Measurements from ENCODE around the gene RPS27A. TPM values are rescaled to one million over a fixed set of nuclear protein-coding genes. Genes with fewer than 3 reads are reported as not detected.
A peak's percentile ranks its signal among the peaks of the same experiment; 100 is the strongest.
"Not testable (repeated sequence)": the region's sequence is repeated elsewhere in the genome, so short reads cannot be mapped to it uniquely, and the experiment has no call there.

The RPS27A gene
- total and polyA plus RNA-seq, 9 of the 15 experiments (the other 6 are each of a cell fraction or from before 2014, with no cell fraction given) = 1,383 to 3,282 (median 2,242) TPM

GRCh38 chr2:55232084-55232862 lies at the start of gene RPS27A, which contains the start of gene CLHC1 (continued):
- TF ChIP-seq ZNF232 (CRISPR knock-in tag; IDR thresholded peaks at IDR 0.05) (no peak; the same call in 1 of the 2 replicates), CAMTA2 (CRISPR knock-in tag; conservative IDR thresholded peaks at IDR 0.05) (no peak), MYC (IDR thresholded peaks at IDR 0.05; ENCODE audit: low read depth, low read length) (peak; percentile 84), MYC (CRISPR knock-in tag; IDR thresholded peaks at IDR 0.05; ENCODE audit: borderline replicate concordance, low read depth) (no peak; the same call in 1 of the 2 replicates), CSDE1 (IDR thresholded peaks at IDR 0.05) (peak in 1 of 2 experiments; percentile 60; a peak in 2 of 4 replicates), PRMT5 (CRISPR knock-in tag; IDR thresholded peaks at IDR 0.05) (no peak), HDAC2 (IDR thresholded peaks at IDR 0.05) (peak; percentile 43; the same call in 1 of the 2 replicates), ASH1L (IDR thresholded peaks at IDR 0.05; ENCODE audit: borderline replicate concordance, low read depth, partially characterized antibody) (peak; percentile 83), E2F3 (CRISPR knock-in tag; IDR thresholded peaks at IDR 0.05) (no peak), KLF16 (IDR thresholded peaks at IDR 0.05) (no peak), HMBOX1 (IDR thresholded peaks at IDR 0.05) (0 out of 2 replicates have a peak, but pooled peaks have one; percentile 49), HDAC6 (IDR thresholded peaks at IDR 0.05; ENCODE audit: low read depth, low read length) (0 out of 2 replicates have a peak, but pooled peaks have one; percentile 42)
- TF ChIP-seq, protein P1, sequence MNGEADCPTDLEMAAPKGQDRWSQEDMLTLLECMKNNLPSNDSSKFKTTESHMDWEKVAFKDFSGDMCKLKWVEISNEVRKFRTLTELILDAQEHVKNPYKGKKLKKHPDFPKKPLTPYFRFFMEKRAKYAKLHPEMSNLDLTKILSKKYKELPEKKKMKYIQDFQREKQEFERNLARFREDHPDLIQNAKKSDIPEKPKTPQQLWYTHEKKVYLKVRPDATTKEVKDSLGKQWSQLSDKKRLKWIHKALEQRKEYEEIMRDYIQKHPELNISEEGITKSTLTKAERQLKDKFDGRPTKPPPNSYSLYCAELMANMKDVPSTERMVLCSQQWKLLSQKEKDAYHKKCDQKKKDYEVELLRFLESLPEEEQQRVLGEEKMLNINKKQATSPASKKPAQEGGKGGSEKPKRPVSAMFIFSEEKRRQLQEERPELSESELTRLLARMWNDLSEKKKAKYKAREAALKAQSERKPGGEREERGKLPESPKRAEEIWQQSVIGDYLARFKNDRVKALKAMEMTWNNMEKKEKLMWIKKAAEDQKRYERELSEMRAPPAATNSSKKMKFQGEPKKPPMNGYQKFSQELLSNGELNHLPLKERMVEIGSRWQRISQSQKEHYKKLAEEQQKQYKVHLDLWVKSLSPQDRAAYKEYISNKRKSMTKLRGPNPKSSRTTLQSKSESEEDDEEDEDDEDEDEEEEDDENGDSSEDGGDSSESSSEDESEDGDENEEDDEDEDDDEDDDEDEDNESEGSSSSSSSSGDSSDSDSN (IDR thresholded peaks at IDR 0.05; ENCODE audit: borderline replicate concordance in 1 of 2, low read depth in 2 of 2, low read length in 2 of 2) = no peak

DNA sequence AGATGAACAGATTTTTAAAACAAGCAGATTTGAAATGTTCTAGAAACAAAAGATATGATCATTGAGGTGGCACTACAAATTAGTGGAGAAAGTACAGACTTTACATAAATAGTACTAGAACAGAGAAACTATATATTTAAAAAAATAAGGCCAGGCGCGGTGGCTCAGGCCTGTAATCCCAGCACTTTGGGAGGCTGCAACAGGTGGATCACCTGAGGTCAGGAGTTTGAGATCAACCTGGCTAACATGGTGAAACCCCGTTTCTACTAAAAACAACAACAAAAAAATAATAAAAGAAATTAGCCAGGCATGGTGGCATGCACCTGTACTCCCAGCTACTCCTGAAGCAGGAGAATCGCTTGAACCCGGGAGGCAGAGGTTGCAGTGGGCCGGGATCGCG lies 45.7 kb upstream of the RPS27A start:
- H3K9me3 ChIP-seq (replicated peaks; ENCODE audit: control insufficient read depth, insufficient read depth, low read depth, low read length); H3K9ac ChIP-seq (ENCODE audit: insufficient read depth in 1 of 2, low read depth in 2 of 2, low read length in 2 of 2); H3K4me1 ChIP-seq (replicated peaks in 1 of 2; ENCODE audit: control insufficient read depth in 2 of 2, insufficient read depth in 2 of 2, low read length in 2 of 2); H3K4me2 ChIP-seq (ENCODE audit: insufficient read depth, low read length); intact Hi-C loops (cut with micrococcal nuclease); H3K9me1 ChIP-seq (ENCODE audit: control insufficient read depth, insufficient read depth, low read length); H3K27ac ChIP-seq (ENCODE audit: extremely low read depth, low read depth, low read length); ATAC-seq; in situ Hi-C loops (cut with MboI); H4K20me1 ChIP-seq (replicated peaks; ENCODE audit: control insufficient read depth, insufficient read depth, low read length); H3K4me3 ChIP-seq; DNase-seq (ENCODE audit: extremely low read depth in 1 of 4, low spot score in 3 of 4); H3K27me3 ChIP-seq (ENCODE audit: control insufficient read depth in 2 of 2, insufficient read depth in 2 of 2, low read length in 2 of 2); H3K36me3 ChIP-seq (ENCODE audit: control insufficient read depth, insufficient read depth, low read length); H3K79me2 ChIP-seq (ENCODE audit: control insufficient read depth, insufficient read depth, low read length); FAIRE-seq; H2AFZ ChIP-seq (ENCODE audit: low read depth, low read length); BruUV-seq (replicated peaks); CTCF ChIA-PET (ENCODE audit: low intra/inter-chr PET ratio): not testable (repeated sequence)
- POLR2A ChIA-PET = interaction anchor here (1.1 kb wide), 1 partner anchor 10 kb away, joined by 3 read pairs; no protein-coding TSS in a partner anchor
- 85% methylated on average over 8 of the region's 8 CpGs for WGBS (ENCODE audit: insufficient coverage, low coverage, missing lambda C conversion rate)
